ENCODE results near the gene KCNQ1. TPM values are rescaled to one million over a fixed set of nuclear protein-coding genes. Genes with fewer than 3 reads are reported as not detected.

Gene KCNQ1
- total RNA-seq, 4 donors from 2014 or later = 5.6 to 46.8 (median 24.6) TPM

DNA sequence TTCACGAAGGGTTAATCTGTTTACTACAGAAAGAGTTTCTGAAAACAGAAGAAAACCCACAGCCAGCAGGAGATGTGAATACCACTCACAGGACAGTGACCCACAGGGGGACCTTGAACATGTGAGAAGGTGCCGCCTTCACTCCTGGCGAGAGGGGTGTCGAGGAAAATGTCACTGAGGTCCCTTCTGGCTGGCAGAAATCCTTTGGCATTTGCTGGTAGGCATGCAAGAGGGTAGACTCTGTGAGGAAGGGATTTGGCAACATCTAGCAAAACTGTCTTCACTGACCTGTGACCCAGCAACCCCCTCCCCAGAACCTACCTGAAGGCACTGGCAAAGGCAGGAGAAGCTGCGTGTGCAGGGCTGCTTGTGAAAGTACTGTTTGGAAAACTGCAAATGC, 8.6 kb downstream of the KCNQ1 start:
- intact Hi-C loops (cut with DNase I; ENCODE audit: low total_unique reads) = no loop called here
- WGBS, 2 donors (ENCODE audit: low coverage in 1 of 2) = 91% methylated on average over 5 of the region's 5 CpGs; no CpG with 5 or more reads in 1 of the 2 donors
- Histone ChIP-seq H3K36me3 (no peaks in the 10 kb centered on the region), H3K9me3 (no peaks in the 10 kb centered on the region), H3K27me3 (no peaks in the 10 kb centered on the region), H3K27ac (no peak overlapping the region), H3K4me3 (no peak overlapping the region), H3K4me1 (no peaks in the 10 kb centered on the region)
- DNase-seq = no peak
- in situ Hi-C loops (cut with MboI; ENCODE audit: low pct_ligation_motif_present in 1 of 4, low pct_unique_long_range_greater_than_20kb in 1 of 4, low sequenced_read_pairs in 3 of 4) = no loop called here
- no peak for TF ChIP-seq POLR2A (IDR thresholded peaks at IDR 0.05)
- no peak for TF ChIP-seq CTCF (IDR thresholded peaks at IDR 0.05)
- TF ChIP-seq POLR2AphosphoS5 (IDR thresholded peaks at IDR 0.05) = no peak
- TF ChIP-seq EP300 (IDR thresholded peaks at IDR 0.05; ENCODE audit: low read depth) = no peak

DNA sequence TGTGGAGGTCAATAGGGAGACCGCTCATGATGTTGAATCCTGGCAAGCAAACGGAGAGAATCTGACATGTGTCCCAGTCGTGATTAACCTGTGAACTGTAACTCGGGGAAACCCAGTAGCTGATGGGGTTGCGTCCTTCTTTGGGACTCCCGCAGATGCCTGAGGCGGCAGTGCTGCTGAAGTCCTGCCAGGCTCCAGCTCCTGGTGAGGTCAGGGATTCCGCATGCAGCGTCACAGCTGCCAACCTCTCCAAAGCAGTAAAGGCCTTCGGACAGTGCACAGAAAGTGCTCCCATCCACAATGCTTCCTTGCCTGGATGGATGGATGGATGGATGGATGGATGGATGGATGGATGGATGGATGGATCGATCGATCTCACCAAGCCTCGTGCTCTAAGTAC, 13.5 kb downstream of the KCNQ1 start:
- in situ Hi-C loops (cut with MboI; ENCODE audit: low pct_ligation_motif_present in 1 of 4, low pct_unique_long_range_greater_than_20kb in 1 of 4, low sequenced_read_pairs in 3 of 4) (no loop called here), intact Hi-C loops (cut with DNase I; ENCODE audit: low total_unique reads) (no loop called here)
- peaks cover 0 to 27% (median 23%) of the 10 kb centered on the region in 4 donors for H3K4me1 ChIP-seq
- 97% methylated on average over 13 of the region's 13 CpGs; no CpG with 5 or more reads in 1 of the 2 donors for WGBS, 2 donors (ENCODE audit: low coverage in 1 of 2)
- H3K27me3 ChIP-seq = no peaks in the 10 kb centered on the region
- no peaks in the 10 kb centered on the region for H3K36me3 ChIP-seq
- no peak for DNase-seq
- no peaks in the 10 kb centered on the region for H3K9me3 ChIP-seq
- no peak overlapping the region for H3K27ac ChIP-seq
- no peak for TF ChIP-seq CTCF (IDR thresholded peaks at IDR 0.05)
- TF ChIP-seq POLR2A (IDR thresholded peaks at IDR 0.05) = no peak
- TF ChIP-seq EP300 (IDR thresholded peaks at IDR 0.05; ENCODE audit: low read depth) = no peak
- TF ChIP-seq POLR2AphosphoS5 (IDR thresholded peaks at IDR 0.05) = no peak
- H3K4me3 ChIP-seq = no peak overlapping the region

DNA sequence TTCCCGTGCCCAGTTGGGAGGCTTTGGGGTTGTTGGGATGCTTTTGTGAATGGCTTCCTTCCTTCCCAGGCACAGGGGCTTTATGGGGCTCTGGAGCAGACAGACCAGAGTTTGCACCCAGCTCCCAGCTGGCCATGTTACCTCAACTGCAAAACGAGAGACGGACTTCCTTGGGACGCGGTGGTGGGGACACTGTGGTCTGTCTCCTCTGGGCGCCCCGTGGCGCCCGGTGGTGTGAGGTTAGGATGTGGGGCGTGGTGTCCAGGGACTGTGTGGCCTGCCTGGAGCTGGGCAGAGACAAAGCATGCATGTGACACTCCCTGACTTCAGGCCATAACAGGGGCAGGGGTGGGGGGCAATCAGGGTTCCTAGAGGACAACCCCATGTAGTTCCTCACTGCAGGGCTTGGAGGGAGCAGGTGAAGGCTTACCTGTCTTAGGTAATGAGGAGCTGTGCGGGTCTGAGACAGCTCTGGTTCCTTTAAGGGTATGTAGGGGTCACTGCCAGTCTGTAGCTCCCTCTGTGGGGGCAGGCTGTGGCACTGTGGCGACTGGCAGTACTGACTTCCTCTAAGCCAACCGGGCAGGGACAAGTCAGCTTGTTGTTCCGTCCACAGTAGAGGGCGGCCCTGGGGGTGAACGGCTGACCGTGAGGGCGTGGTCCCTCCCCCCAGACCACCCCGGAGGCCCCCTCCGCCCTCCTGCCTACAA, 14.4 kb downstream of the KCNQ1 start:
- in situ Hi-C loops (cut with MboI; ENCODE audit: low pct_ligation_motif_present in 1 of 4, low pct_unique_long_range_greater_than_20kb in 1 of 4, low sequenced_read_pairs in 3 of 4) = no loop called here
- Histone ChIP-seq H3K4me3 (no peak overlapping the region), H3K27ac (peak overlapping the region; percentile 30 to 72 (median 44)), H3K27me3 (no peaks in the 10 kb centered on the region), H3K36me3 (no peaks in the 10 kb centered on the region), H3K9me3 (no peaks in the 10 kb centered on the region), H3K4me1 (peaks cover 0 to 30% (median 30%) of the 10 kb centered on the region in 4 donors)
- no peak for TF ChIP-seq CTCF (IDR thresholded peaks at IDR 0.05)
- WGBS, 2 donors (ENCODE audit: low coverage in 1 of 2) = 71% methylated on average over 14 of the region's 20 CpGs; no CpG with 5 or more reads in 1 of the 2 donors
- intact Hi-C loops (cut with DNase I; ENCODE audit: low total_unique reads) = no loop called here
- no peak for DNase-seq

- no peak overlapping the region for H3K4me3 ChIP-seq
- intact Hi-C loops (cut with DNase I; ENCODE audit: low total_unique reads) (no loop called here), in situ Hi-C loops (cut with MboI; ENCODE audit: low pct_ligation_motif_present in 1 of 4, low pct_unique_long_range_greater_than_20kb in 1 of 4, low sequenced_read_pairs in 3 of 4) (no loop called here)
- no peaks in the 10 kb centered on the region for H3K27me3 ChIP-seq
- H3K4me1 ChIP-seq = peaks cover 0 to 38% (median 30%) of the 10 kb centered on the region in 4 donors
- TF ChIP-seq EP300 (IDR thresholded peaks at IDR 0.05; ENCODE audit: low read depth) (no peak), CTCF (IDR thresholded peaks at IDR 0.05) (no peak), POLR2AphosphoS5 (IDR thresholded peaks at IDR 0.05) (no peak), POLR2A (IDR thresholded peaks at IDR 0.05) (no peak)
- peak overlapping the region; percentile 34 to 72 (median 48) for H3K27ac ChIP-seq
- peak; percentile 69 for DNase-seq
- no peaks in the 10 kb centered on the region for H3K9me3 ChIP-seq
- 33 to 58% methylated on average over 1 to 13 of the region's 13 CpGs for WGBS, 2 donors (ENCODE audit: low coverage in 1 of 2)
- no peaks in the 10 kb centered on the region for H3K36me3 ChIP-seq
Observed at GRCh38 chr11:2459796-2460531, 15.2 kb downstream of the KCNQ1 start.
